ENCODE measurements around the gene USP44. TPM values are rescaled to one million over a fixed set of nuclear protein-coding genes. Genes with fewer than 3 reads are reported as not detected.

Gene USP44
- total RNA-seq, 2 donors from 2014 or later = 0.82 to 0.93 TPM

- H3K4me1 Mint-ChIP-seq = peaks cover 36% of the 10 kb centered on the region
- ATAC-seq (replicated peaks) = peak; percentile 5
- peaks cover 57% of the 10 kb centered on the region for H3K36me3 Mint-ChIP-seq (ENCODE audit: low read depth)
Measured at GRCh38 chr12:95474660-95474958, 76.7 kb downstream of the USP44 start.

GRCh38 chr12:95473884-95474659, 77.2 kb downstream of the USP44 start, which contains the start of gene METAP2:
Gene METAP2 (plus strand): TSS chr12:95474152. CDS start chr12:95474180, 28 bp downstream.
- H3K4me3 Mint-ChIP-seq = peak within 1 kb of the TSS; percentile 93
- H3K9me3 Mint-ChIP-seq = no peaks in the 10 kb centered on the region
- no peaks in the 10 kb centered on the region for H3K27me3 Mint-ChIP-seq
- peak within 1 kb of the TSS; percentile 98 for H3K27ac Mint-ChIP-seq
- H3K4me1 Mint-ChIP-seq = peaks cover 32% of the 10 kb centered on the region
- peak; percentile 97 for ATAC-seq (replicated peaks)
- H3K36me3 Mint-ChIP-seq (ENCODE audit: low read depth) = peaks cover 52% of the 10 kb centered on the region

More at GRCh38 chr12:95474660-95474958, 76.7 kb downstream of the USP44 start:
- Mint-ChIP-seq H3K27me3 (no peaks in the 10 kb centered on the region), H3K4me3 (peak overlapping the region; percentile 93), H3K9me3 (no peaks in the 10 kb centered on the region), H3K27ac (peak overlapping the region; percentile 98)

GRCh38 chr12:95473231-95473883, 77.9 kb downstream of the USP44 start:
- Mint-ChIP-seq H3K4me3 (peak overlapping the region; percentile 93), H3K36me3 (ENCODE audit: low read depth) (peaks cover 44% of the 10 kb centered on the region), H3K27me3 (no peaks in the 10 kb centered on the region), H3K4me1 (peaks cover 25% of the 10 kb centered on the region), H3K9me3 (no peaks in the 10 kb centered on the region), H3K27ac (peak overlapping the region; percentile 98)
- ATAC-seq (replicated peaks) = peak; percentile 52

GRCh38 chr12:95470300-95470699, 81.0 kb downstream of the USP44 start:
- H3K27me3 Mint-ChIP-seq = no peaks in the 10 kb centered on the region

More at GRCh38 chr12:95470300-95470699, 81.0 kb downstream of the USP44 start:
- ATAC-seq (replicated peaks) = no peak
- H3K9me3 Mint-ChIP-seq = no peaks in the 10 kb centered on the region
- peaks cover 5% of the 10 kb centered on the region for H3K4me1 Mint-ChIP-seq
- no peak overlapping the region for H3K27ac Mint-ChIP-seq
- peaks cover 14% of the 10 kb centered on the region for H3K36me3 Mint-ChIP-seq (ENCODE audit: low read depth)
- H3K4me3 Mint-ChIP-seq = no peak overlapping the region

Other genes starting within 250 kb of the USP44 start
- gene METAP2, start 77.3 kb downstream of the USP44 start, total RNA-seq = 10 to 100 TPM; 73.4 to 95.8 TPM
- under 1 TPM; 0.06 to 0.34 TPM for gene NTN4, start 239.3 kb upstream of the USP44 start, total RNA-seq

All from activated T-helper 17 cell treated with anti-CD3 and anti-CD28 coated beads, Interleukin-2, amount 50 U/mL, for 72 hours (primary cell).